HG03575 (cell line): ENCODE data around the gene PLA2G6.
A peak's percentile ranks its signal among the peaks of the same experiment; 100 is the strongest.

Source experiments
- ATAC-seq: cut with Tn5 transposase; IDR thresholded peaks from one replicate; pipeline ENCODE4 v1.9.1; 2021; ENCODE audit not compliant: unreplicated experiment, insufficient number of reproducible peaks, low FRiP score; ENCODE audit errors: extremely low read depth

The PLA2G6 gene

GRCh38 chr22:38181453-38182200 is at the start of gene PLA2G6:
TSS of gene PLA2G6 (minus strand) at chr22:38181830. CDS start at chr22:38169426, 12,404 bp downstream.
- ATAC-seq = peak; percentile 51

GRCh38 chr22:38230916-38231315 is 49.3 kb upstream of the PLA2G6 start:
- no peak for ATAC-seq

- no peak for ATAC-seq
These were observed 48.6 kb upstream of the PLA2G6 start for GRCh38 chr22:38230108-38230825.

- ATAC-seq = no peak
These were observed 47.5 kb upstream of the PLA2G6 start for GRCh38 chr22:38228873-38229740.

- ATAC-seq = no peak
These were observed 46.8 kb upstream of the PLA2G6 start for GRCh38 chr22:38228326-38228872.

GRCh38 chr22:38226853-38227649 is 45.4 kb upstream of the PLA2G6 start:
- no peak for ATAC-seq

GRCh38 chr22:38223289-38223960 is 41.8 kb upstream of the PLA2G6 start:
- ATAC-seq = no peak

- ATAC-seq = no peak
These were observed 41.1 kb upstream of the PLA2G6 start for GRCh38 chr22:38222797-38223119.

GRCh38 chr22:38221908-38222796 is 40.5 kb upstream of the PLA2G6 start:
- no peak for ATAC-seq

- no peak for ATAC-seq
These were observed 39.8 kb upstream of the PLA2G6 start for GRCh38 chr22:38221407-38221806.

GRCh38 chr22:38220653-38221386 is 39.2 kb upstream of the PLA2G6 start:
- ATAC-seq = no peak

GRCh38 chr22:38220163-38220562 is 38.5 kb upstream of the PLA2G6 start:
- no peak for ATAC-seq

GRCh38 chr22:38219632-38220031 is 38.0 kb upstream of the PLA2G6 start:
- no peak for ATAC-seq

- ATAC-seq = no peak
These were observed 37.3 kb upstream of the PLA2G6 start for GRCh38 chr22:38218661-38219622.

GRCh38 chr22:38215156-38216038 is 33.8 kb upstream of the PLA2G6 start:
- ATAC-seq = no peak
